Heart left ventricle (tissue), 16 donors: ENCODE data around the gene MSGN1. TPM values are rescaled to one million over a fixed set of nuclear protein-coding genes. Genes with fewer than 3 reads are reported as not detected.

Experiments
- ATAC-seq, 4 donors: fragments of 200-7000 bp; cut with Tn5 transposase; one replicate each; pipeline ENCODE4 v1.9.1; 2020 to 2022; ENCODE audit warnings: moderate library complexity in 4 of 4, mild to moderate bottlenecking in 3 of 4, moderate number of reproducible peaks in 1 of 4
- DNase-seq, 5 donors: peaks; one replicate each; pipeline ENCODE4 v3.0.0-alpha.2; 2020
- H3K27ac ChIP-seq, 12 donors: fragments of 200-600 bp; sonication (generic) in 4 of 12; one replicate each; pipeline versions ENCODE4 v1.5.0 to v1.8.0; 2016 to 2022; ENCODE audit warnings: mild to moderate bottlenecking in 2 of 12
- H3K27me3 ChIP-seq, 9 donors: fragments of 200-600 bp; sonication (generic) in 2 of 9; one replicate each; pipeline versions ENCODE4 v1.5.1 to v1.8.0; 2016 to 2022; ENCODE audit warnings: mild to moderate bottlenecking in 3 of 9
- H3K36me3 ChIP-seq, 9 donors: fragments of 200-600 bp; sonication (generic) in 2 of 9; one replicate each; pipeline versions ENCODE4 v1.5.0 to v1.8.0; 2018 to 2022; ENCODE audit warnings: mild to moderate bottlenecking in 2 of 9
- H3K4me1 ChIP-seq, 12 donors: fragments of 200-600 bp; sonication (generic) in 4 of 12; one replicate each; pipeline versions ENCODE4 v1.5.0 to v1.8.0; 2016 to 2022; ENCODE audit warnings: mild to moderate bottlenecking in 3 of 12
- H3K4me3 ChIP-seq, 12 donors: fragments of 200-600 bp; sonication (generic) in 4 of 12; one replicate each; pipeline versions ENCODE4 v1.5.0 to v1.8.0; 2017 to 2022; ENCODE audit warnings: mild to moderate bottlenecking in 9 of 12, moderate library complexity in 4 of 12
- H3K9me3 ChIP-seq, 12 donors: fragments of 200-600 bp; sonication (generic) in 4 of 12; one replicate each; pipeline versions ENCODE4 v1.5.0 to v1.8.0; 2016 to 2022; ENCODE audit warnings: mild to moderate bottlenecking in 1 of 12
- POLR2A ChIP-seq, 2 donors: fragments of 450-650 bp; IDR thresholded peaks; one replicate each; pipeline ENCODE4 v1.6.1; 2017; ENCODE audit warnings: antibody characterized with exemption in 2 of 2, mild to moderate bottlenecking in 2 of 2, moderate library complexity in 2 of 2
- WGBS, 4 donors: extraction: QIAGEN DNeasy Blood & Tissue Kit in 2 of 4; methylation state at CpG; one replicate each; pipeline versions ENCODE4 v1.1.5 to v1.1.7; 2013 to 2018; 5-methylcytosine and 5-hydroxymethylcytosine counted together
- intact Hi-C, 10 donors: fragments of 100-400 bp; cut with DNase I; formaldehyde crosslinking; loops; one replicate each; pipeline versions ENCODE4 v1.11.1 to v1.14.2; 2022
- polyA plus RNA-seq, 2 donors: library from polyadenylated mRNA; stranded (reverse); fragments of 200-250 nt; gene quantifications; one replicate each; pipeline ENCODE4 v1.2.3, GENCODE V29; 2013
- total RNA-seq, 9 donors: library from RNA; depleted of rRNA in 2 of 9; stranded (reverse); fragments of >200 nt in 2 of 9; fragmentation: NEBNext Ultra II Directional in 3 of 9; extraction: Animal tissue kit (Norgen Biotek cat#: 25700) in 3 of 9; gene quantifications; one replicate each; pipeline versions ENCODE4 v1.1.0 to v1.2.4, GENCODE V29; 2016 to 2023
- TF ChIP-seq, protein P1 (sequence below), 12 donors: fragments of 200-600 bp; sonication (generic) in 4 of 12; IDR thresholded peaks; one replicate each; pipeline versions ENCODE4 v1.5.0 to v1.8.0; 2018 to 2022; ENCODE audit warnings: antibody characterized with exemption in 12 of 12, mild to moderate bottlenecking in 5 of 12
- donor health status: ischemic (EF 13 %, LVEDD 7.1; RV severe dilation, severe dysfunction).
- donor health status: healthy with polysubstance abuse.
- donor health status: DM: no; HTN: yes; CAD: no.
- donor health status: DM: no; HTN: no; CAD: no.
- donor health status: ischemic (EF 25% LVEDD 6.9; RV normal size, moderate dysfunction).
- donor health status: ischemic (EF 25% LVEDD 5.7; RV mildly dilated, moderate dysfunction).
- donor health status: healthy.
- donor health status: DM: yes; HTN: yes; CAD: no.
- donor health status: ischemic (EF 35%, LVEDD 5.7; RV mildly dilated, moderate dysfunction).
- donor health status: nonischemic (EF 11% LVEDD 7.7; RV severe dilation, severe dysfunction).
- donor health status: DM: yes; HTN: yes; CAD: no.
- donor health status: PGD.
- donor health status: ischemic (EF 29% LVEDD 5.4; RV normal size, mild dysfunction).
- donor health status: nonischemic (EF 23%, LVEDD 6.1; RV moderate dilation, normal function).

The MSGN1 gene
- total and polyA plus RNA-seq, 11 donors, result not detected

DNA sequence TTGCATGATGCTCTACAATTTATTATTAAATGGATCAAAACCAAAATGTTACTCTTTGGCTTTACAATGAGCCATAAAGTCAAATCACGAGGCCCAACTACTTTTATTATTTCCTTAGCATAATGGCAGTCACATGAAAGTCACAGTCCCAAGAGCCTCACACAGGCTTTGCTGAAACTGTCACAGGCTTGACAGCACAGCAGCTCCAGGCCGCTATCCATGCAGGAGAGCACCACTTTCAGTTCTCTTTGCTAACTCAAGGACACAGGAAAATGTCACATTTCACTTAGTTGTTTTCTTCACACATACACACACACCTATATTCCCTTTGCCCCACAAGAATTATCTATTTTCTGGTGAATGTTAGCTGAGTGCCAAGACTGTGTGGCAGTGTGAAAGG is 11.1 kb upstream of the MSGN1 start:
- intact Hi-C loops, result no loop called here
- Histone ChIP-seq H3K9me3 (no peaks in the 10 kb centered on the region), H3K27me3 (no peaks in the 10 kb centered on the region), H3K4me3 (no peak overlapping the region), H3K4me1 (peaks cover 0 to 18% (median 4%) of the 10 kb centered on the region in 12 donors), H3K27ac (peak overlapping the region in 1 of 12 donors; percentile 33), H3K36me3 (no peaks in the 10 kb centered on the region)
- no peak for TF ChIP-seq POLR2A (IDR thresholded peaks at IDR 0.05)
- TF ChIP-seq, protein P1, sequence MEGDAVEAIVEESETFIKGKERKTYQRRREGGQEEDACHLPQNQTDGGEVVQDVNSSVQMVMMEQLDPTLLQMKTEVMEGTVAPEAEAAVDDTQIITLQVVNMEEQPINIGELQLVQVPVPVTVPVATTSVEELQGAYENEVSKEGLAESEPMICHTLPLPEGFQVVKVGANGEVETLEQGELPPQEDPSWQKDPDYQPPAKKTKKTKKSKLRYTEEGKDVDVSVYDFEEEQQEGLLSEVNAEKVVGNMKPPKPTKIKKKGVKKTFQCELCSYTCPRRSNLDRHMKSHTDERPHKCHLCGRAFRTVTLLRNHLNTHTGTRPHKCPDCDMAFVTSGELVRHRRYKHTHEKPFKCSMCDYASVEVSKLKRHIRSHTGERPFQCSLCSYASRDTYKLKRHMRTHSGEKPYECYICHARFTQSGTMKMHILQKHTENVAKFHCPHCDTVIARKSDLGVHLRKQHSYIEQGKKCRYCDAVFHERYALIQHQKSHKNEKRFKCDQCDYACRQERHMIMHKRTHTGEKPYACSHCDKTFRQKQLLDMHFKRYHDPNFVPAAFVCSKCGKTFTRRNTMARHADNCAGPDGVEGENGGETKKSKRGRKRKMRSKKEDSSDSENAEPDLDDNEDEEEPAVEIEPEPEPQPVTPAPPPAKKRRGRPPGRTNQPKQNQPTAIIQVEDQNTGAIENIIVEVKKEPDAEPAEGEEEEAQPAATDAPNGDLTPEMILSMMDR (IDR thresholded peaks at IDR 0.05), result no peak
- ATAC-seq (peak in 2 of 4 donors; percentile 53 to 66), DNase-seq (no peak)
- WGBS, 4 donors, result 36 to 60% (median 52%) methylated on average over 2 of the region's 2 CpGs

DNA sequence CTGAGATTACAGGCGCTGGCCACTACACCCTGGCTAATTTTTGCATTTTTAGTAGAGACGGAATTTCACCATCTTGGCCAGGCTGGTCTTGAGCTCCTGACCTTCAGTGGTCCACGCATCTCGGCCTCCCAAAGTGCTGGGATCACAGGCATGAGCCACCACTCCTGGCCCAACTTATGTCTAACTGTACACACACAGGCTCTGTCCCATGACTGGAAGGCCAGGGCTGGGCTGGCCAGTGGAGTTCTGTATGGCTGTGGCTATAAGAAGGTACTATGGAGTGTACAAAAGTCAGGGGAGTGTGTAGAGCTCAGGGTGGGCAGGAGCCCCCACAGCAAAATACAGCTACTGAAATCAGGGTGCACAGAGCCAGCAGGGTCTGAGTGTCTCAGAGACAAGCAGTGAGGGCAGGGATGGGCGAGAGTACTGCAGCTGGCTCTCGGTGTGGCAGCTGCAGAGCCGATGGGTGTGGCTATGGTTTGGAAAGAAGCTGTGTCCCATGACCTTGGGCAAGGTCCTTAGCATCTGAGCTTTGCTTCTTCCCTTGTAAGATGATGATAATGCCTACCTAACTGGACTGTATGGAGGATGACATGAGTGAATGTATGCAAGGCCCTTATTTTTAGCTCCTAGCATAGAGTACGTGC is 10.4 kb upstream of the MSGN1 start:
- no peak for DNase-seq
- H3K36me3 ChIP-seq, result no peaks in the 10 kb centered on the region
- peaks cover 0 to 18% (median 0%) of the 10 kb centered on the region in 12 donors for H3K4me1 ChIP-seq
- ATAC-seq, result peak in 3 of 4 donors; percentile 20 to 42 (median 38)
- TF ChIP-seq, protein P1 (IDR thresholded peaks at IDR 0.05), result no peak
- TF ChIP-seq POLR2A (IDR thresholded peaks at IDR 0.05), result no peak
- no peaks in the 10 kb centered on the region for H3K9me3 ChIP-seq
- H3K4me3 ChIP-seq, result no peak overlapping the region
- intact Hi-C loops, result no loop called here
- no peak overlapping the region for H3K27ac ChIP-seq
- WGBS, 4 donors, result 74 to 84% (median 75%) methylated on average over 8 of the region's 8 CpGs
- H3K27me3 ChIP-seq, result no peaks in the 10 kb centered on the region

DNA sequence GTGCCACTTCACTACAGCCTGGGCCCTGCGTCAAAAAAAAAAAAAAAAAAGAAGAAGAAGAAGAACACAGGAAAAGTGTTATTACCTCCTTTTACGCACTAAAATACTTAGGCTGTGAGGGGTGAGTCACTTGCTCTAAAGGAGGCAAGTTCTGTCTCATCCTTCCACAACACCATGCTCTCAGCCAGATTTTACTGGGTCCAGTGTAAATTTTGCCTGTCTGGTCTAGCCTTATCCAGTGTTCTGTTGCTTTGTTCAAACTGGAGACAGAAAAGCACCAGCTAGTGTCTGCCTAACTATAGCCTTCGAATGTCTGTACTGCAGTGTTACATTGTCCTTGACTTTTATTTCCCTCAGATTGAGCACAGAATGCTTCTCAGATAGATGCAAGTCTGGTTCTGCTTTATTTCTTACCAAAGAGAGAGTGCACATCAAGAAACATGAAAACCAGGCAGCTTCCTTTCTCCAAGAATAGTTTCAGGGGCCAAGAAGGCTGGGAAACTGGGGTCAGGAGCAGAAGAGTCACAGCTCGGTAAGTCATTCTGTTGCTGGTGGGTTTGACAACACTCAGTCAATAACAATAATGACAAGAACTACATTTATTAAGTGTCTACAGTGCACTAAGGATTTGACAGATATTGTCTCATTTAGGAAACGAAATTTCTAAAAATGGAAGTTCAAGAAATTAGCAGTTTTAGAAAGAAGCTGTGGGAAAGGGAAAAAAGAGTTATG is 3.1 kb upstream of the MSGN1 start:
- no peak for DNase-seq
- ATAC-seq, result peak in 3 of 4 donors; percentile 65 to 85 (median 74)
- WGBS, 4 donors, result 57 to 71% (median 63%) methylated on average over 5 of the region's 5 CpGs
- peak overlapping the region in 3 of 12 donors; percentile 3 to 23 (median 9) for H3K4me3 ChIP-seq
- no peaks in the 10 kb centered on the region for H3K27me3 ChIP-seq
- peaks cover 0 to 24% (median 7%) of the 10 kb centered on the region in 12 donors for H3K4me1 ChIP-seq
- H3K27ac ChIP-seq, result peak overlapping the region in 11 of 12 donors; percentile 37 to 86 (median 65)
- H3K9me3 ChIP-seq, result no peaks in the 10 kb centered on the region
- no peaks in the 10 kb centered on the region for H3K36me3 ChIP-seq
- intact Hi-C loops, result no loop called here
- TF ChIP-seq, protein P1 (IDR thresholded peaks at IDR 0.05), result no peak
- no peak for TF ChIP-seq POLR2A (IDR thresholded peaks at IDR 0.05)
